Tibial nerve (tissue), 4 donors: Measurements from ENCODE around the gene AS3MT.

ENCODE experiments used
- CTCF ChIP-seq, 5 experiments: fragments of 200-600 bp in 3 of 5; fragments of 450-650 bp in 2 of 5; sonication (generic) in 3 of 5; IDR thresholded peaks; one replicate each; pipeline ENCODE4 v1.5.1; 2016 to 2019; ENCODE audit warnings: antibody characterized with exemption in 5 of 5, mild to moderate bottlenecking in 3 of 5, moderate library complexity in 2 of 5
- EP300 ChIP-seq, 2 donors: sonication (generic); formaldehyde crosslinking; IDR thresholded peaks; one replicate each; pipeline ENCODE4 v1.6.1; 2017; ENCODE audit warnings: antibody characterized with exemption in 2 of 2, mild to moderate bottlenecking in 1 of 2
- POLR2A ChIP-seq, 2 donors: fragments of 450-650 bp; IDR thresholded peaks; one replicate each; pipeline ENCODE4 v1.6.1; 2017; ENCODE audit warnings: antibody characterized with exemption in 2 of 2, mild to moderate bottlenecking in 2 of 2, moderate library complexity in 2 of 2

GRCh38 chr10:102841827-102842345 lies 27.4 kb upstream of the AS3MT start:
- TF ChIP-seq CTCF (IDR thresholded peaks at IDR 0.05) (no peak), EP300 (IDR thresholded peaks at IDR 0.05) (no peak), POLR2A (IDR thresholded peaks at IDR 0.05) (no peak)
